Measurements from ENCODE around the gene FAM107A. TPM values are rescaled to one million over a fixed set of nuclear protein-coding genes. Genes with fewer than 3 reads are reported as not detected.
A peak's percentile ranks its signal among the peaks of the same experiment; 100 is the strongest.

Gene FAM107A
- total and polyA plus RNA-seq, 2 of the 13 experiments (the other 11 are each of a cell fraction or from before 2014, with no cell fraction given): not detected

DNA sequence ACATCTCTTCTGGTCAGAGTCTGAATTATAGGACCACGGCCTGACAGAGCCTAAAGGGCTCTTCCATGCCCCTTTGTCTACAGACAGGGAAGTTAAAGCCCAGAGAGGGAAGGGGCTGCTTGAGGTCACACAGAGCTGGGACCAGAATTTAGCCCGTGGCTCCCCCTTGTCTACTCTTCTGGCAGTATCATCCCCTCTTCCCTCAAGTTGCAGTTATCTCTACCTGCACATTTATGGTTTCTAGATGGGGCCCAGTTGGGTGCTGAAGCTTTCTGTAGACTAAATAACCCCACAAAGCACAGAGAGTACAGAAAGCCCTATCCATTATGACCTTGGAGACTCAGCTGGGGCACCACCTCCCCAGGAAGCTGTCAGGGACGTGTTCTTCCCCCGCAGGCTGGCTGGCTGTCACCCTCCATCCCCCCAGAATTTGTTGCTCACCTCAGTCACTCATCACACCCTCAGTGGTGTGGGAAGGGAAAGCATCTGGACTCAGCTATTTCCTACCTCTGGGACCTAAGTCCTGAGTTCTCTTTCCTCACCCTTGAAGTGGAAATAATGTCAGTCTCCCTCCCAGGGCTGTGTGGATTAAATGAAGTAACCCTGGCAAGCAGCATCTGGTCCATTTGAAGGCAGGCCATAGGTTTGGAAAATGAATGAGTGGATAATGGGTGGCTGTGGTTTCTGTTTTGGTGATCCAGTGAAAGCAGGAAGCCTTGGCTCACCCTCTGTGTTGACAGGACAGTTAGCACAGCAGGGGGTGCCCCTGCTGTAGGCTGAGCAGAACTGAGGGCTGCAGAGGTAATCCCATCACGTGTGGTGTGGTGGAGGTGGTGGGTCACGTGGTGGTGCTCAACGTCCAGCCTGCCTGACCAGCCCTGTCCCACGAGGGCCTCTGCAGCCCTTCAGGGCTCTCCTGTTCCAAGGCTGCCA lies 56.5 kb downstream of the FAM107A start (continued):
- TF ChIP-seq MTA1 (CRISPR knock-in tag; IDR thresholded peaks at IDR 0.05; ENCODE audit: borderline replicate concordance) (peak; percentile 70), ATF2 (CRISPR knock-in tag; IDR thresholded peaks at IDR 0.05) (peak; percentile 33; the same call in 1 of the 2 replicates), POLR2A (IDR thresholded peaks at IDR 0.05; ENCODE audit: insufficient read depth in 1 of 2, low read depth in 2 of 2, low read length in 2 of 2) (peak in 1 of 2 experiments; percentile 22; a peak in 1 of 4 replicates), ZNF777 (CRISPR knock-in tag; IDR thresholded peaks at IDR 0.05) (0 out of 2 replicates have a peak, but pooled peaks have one; percentile 33), LCORL (IDR thresholded peaks at IDR 0.05) (no peak), LCORL (CRISPR knock-in tag; IDR thresholded peaks at IDR 0.05) (peak; percentile 65; the same call in 1 of the 2 replicates), ZNF639 (CRISPR knock-in tag; conservative IDR thresholded peaks at IDR 0.05) (0 out of 2 replicates have a peak, but pooled peaks have one; percentile 58), NCOA2 (CRISPR knock-in tag; IDR thresholded peaks at IDR 0.05) (peak; percentile 68), CREM (IDR thresholded peaks at IDR 0.05) (no peak), CREM (CRISPR knock-in tag; IDR thresholded peaks at IDR 0.05) (no peak), NR1H2 (CRISPR knock-in tag; IDR thresholded peaks at IDR 0.05; ENCODE audit: borderline replicate concordance, low read depth) (no peak; the same call in 1 of the 2 replicates), SNRNP70 (IDR thresholded peaks at IDR 0.05; ENCODE audit: low read depth, low read length) (no peak), ISL2 (CRISPR knock-in tag; IDR thresholded peaks at IDR 0.05) (0 out of 2 replicates have a peak, but pooled peaks have one; percentile 34), ZC3H13 (CRISPR knock-in tag; IDR thresholded peaks at IDR 0.05) (no peak), TFDP1 (CRISPR knock-in tag; IDR thresholded peaks at IDR 0.05; ENCODE audit: borderline replicate concordance) (peak; percentile 92), ZNF354B (CRISPR knock-in tag; IDR thresholded peaks at IDR 0.05) (no peak), ZFP82 (CRISPR knock-in tag; IDR thresholded peaks at IDR 0.05; ENCODE audit: borderline replicate concordance) (peak; percentile 62; the same call in 1 of the 2 replicates), RAD51 (IDR thresholded peaks at IDR 0.05; ENCODE audit: borderline replicate concordance) (peak; percentile 93), SOX5 (CRISPR knock-in tag; IDR thresholded peaks at IDR 0.05; ENCODE audit: borderline replicate concordance) (peak; percentile 67), ZBTB3 (CRISPR knock-in tag; IDR thresholded peaks at IDR 0.05; ENCODE audit: borderline replicate concordance, low read depth) (no peak), GFI1 (CRISPR knock-in tag; IDR thresholded peaks at IDR 0.05; ENCODE audit: borderline replicate concordance) (peak; percentile 53; the same call in 1 of the 2 replicates), KAT8 (CRISPR knock-in tag; IDR thresholded peaks at IDR 0.05) (peak; percentile 61; the same call in 1 of the 2 replicates), ZNF883 (CRISPR knock-in tag; IDR thresholded peaks at IDR 0.05; ENCODE audit: not compliant biosample characterization) (peak; percentile 36), ZMYM2 (CRISPR knock-in tag; IDR thresholded peaks at IDR 0.05) (no peak)
- TF ChIP-seq, protein P1, sequence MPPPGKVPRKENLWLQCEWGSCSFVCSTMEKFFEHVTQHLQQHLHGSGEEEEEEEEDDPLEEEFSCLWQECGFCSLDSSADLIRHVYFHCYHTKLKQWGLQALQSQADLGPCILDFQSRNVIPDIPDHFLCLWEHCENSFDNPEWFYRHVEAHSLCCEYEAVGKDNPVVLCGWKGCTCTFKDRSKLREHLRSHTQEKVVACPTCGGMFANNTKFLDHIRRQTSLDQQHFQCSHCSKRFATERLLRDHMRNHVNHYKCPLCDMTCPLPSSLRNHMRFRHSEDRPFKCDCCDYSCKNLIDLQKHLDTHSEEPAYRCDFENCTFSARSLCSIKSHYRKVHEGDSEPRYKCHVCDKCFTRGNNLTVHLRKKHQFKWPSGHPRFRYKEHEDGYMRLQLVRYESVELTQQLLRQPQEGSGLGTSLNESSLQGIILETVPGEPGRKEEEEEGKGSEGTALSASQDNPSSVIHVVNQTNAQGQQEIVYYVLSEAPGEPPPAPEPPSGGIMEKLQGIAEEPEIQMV (CRISPR knock-in tag; IDR thresholded peaks at IDR 0.05; ENCODE audit: low read depth): 0 out of 2 replicates have a peak, but pooled peaks have one; percentile 47

All from HepG2 (cell line).